ENCODE data around the gene EHBP1.

The EHBP1 gene

GRCh38 chr2:63048367-63049171 lies 343.1 kb downstream of the EHBP1 start:
- DNase-seq (ENCODE audit: low read depth in 1 of 2, low spot score in 1 of 2): no peak

DNA sequence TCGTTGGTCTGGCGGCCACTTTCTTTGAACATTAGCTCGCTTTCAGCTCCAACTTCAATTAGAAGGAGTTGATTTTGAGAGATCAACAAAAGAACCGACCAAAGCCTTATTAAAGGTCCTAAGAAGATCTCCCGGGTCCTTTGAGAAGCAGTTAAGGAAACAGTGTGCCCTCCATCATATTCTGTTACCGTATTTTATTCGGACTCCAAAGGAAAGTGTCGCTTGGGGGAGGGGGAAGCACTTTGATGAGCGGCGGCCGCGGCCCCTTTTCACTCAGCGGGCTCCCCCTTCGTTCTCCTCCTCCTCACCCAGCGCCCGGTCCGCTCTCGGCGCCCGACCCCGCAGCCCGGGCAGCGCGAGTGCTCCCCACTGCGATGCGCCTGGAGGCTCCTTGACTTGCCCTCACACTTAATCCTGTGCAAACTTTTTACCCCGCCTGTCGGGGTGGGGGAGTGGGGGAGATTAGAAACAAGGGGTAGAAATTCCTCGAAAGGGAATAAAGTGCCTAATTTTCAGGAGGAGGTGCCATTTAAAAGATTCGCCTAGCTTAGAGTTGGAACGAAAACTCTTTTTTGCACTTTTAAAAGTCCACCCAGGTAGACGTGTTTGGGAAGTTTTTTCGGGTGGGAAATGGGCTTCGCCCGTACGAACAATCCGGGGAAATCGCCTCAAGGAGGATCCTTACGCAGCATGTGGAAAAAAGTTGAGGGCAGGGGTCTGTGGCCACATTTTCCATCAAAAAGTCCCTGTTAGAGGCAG lies 343.9 kb downstream of the EHBP1 start:
- no peak for DNase-seq (ENCODE audit: low read depth in 1 of 2, low spot score in 1 of 2)

DNA sequence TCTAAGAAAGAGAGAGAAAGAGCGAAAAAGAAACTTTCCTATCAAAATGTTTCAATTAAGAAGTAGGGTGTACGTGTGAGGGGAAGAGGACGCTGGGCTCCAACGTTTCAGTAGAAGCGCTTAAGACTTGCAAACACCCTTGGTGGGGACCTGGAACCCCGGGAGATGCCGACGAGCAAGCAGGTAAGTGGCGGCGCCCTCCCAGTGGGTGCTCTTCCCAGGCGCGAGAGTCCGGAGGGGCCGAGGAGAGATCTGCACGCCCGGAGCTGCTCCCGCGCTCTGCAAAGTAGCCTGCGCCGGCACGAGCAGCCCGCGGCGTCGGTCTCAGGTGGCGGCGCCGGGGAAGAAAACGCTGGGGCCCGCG lies 344.4 kb downstream of the EHBP1 start:
- DNase-seq (ENCODE audit: low read depth in 1 of 2, low spot score in 1 of 2): no peak

GRCh38 chr2:63050334-63051041 lies 345.0 kb downstream of the EHBP1 start, which contains the start of gene OTX1:
TSS of gene OTX1 (plus strand) at chr2:63050830. CDS start at chr2:63052991, 2,161 bp downstream.
- no peak for DNase-seq (ENCODE audit: low read depth in 1 of 2, low spot score in 1 of 2)

DNA sequence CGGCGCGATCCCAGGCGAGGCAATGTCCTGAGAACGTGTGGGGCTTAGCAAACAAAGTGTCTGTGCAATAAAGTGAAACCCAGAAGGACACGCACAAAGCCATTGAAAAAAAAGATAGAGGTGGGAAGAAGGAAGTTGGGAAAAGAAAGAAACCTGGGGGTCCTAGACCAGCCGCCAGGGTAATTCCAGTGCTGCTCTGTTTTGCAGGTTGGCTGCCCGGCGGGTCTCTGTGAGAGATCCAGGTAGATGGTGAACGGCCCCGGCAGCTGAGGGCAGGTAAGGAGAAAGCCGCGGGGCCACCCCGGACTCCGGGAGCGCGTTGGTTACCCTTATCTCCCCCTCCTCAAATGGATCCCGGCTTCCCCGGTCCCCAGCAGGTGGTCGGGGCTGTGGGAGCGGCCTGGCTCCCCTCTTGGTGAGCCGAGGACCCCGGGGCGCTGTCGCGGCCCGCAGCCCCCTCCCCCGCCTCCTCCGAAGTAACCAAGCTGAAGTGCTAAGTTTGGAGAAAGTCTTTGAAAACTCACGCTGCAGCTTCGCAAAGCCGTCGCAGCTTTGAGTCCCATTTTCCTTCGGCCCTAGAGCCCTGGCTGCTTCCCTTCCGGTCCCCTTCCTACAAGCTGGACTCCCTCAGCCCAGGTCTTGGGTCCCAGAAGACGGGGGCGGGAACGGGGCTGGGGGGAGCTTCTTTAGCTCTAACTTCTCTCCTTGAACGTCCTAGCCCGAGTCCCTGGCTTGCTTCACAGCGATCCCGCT lies 345.7 kb downstream of the EHBP1 start:
- no peak for DNase-seq (ENCODE audit: low read depth in 1 of 2, low spot score in 1 of 2)

GRCh38 chr2:63051795-63052333 lies 346.4 kb downstream of the EHBP1 start:
- no peak for DNase-seq (ENCODE audit: low read depth in 1 of 2, low spot score in 1 of 2)

DNA sequence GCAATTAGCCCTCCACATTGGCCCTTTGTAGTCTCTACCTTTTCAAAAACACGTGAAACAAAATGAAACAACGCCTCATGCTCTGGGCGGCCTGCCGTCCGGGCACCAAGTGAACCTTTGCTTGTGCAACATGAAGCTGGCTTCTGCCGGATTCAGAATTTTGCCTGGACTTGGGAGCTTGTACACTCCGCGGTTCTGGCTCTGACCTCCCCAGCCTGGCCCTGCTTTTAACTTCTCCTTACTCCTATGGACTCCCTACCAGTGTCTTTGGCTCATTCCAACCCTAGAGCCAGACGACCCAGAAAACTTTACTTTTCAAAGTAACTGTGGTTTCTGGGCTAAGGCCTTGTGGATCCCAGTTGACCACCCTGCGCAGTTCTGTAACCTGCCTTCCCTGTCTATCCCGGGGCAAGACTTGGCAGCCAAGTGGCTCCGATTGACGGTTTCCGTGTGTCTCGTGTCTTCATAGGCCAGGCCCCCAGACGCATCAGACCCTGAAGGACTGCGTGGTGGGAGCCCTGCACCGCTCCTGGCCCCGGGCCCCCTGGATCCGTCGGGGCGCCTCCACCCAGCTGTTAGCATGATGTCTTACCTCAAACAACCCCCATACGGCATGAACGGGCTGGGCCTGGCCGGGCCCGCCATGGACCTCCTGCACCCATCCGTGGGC lies 347.0 kb downstream of the EHBP1 start:
- DNase-seq (ENCODE audit: low read depth in 1 of 2, low spot score in 1 of 2): no peak

DNA sequence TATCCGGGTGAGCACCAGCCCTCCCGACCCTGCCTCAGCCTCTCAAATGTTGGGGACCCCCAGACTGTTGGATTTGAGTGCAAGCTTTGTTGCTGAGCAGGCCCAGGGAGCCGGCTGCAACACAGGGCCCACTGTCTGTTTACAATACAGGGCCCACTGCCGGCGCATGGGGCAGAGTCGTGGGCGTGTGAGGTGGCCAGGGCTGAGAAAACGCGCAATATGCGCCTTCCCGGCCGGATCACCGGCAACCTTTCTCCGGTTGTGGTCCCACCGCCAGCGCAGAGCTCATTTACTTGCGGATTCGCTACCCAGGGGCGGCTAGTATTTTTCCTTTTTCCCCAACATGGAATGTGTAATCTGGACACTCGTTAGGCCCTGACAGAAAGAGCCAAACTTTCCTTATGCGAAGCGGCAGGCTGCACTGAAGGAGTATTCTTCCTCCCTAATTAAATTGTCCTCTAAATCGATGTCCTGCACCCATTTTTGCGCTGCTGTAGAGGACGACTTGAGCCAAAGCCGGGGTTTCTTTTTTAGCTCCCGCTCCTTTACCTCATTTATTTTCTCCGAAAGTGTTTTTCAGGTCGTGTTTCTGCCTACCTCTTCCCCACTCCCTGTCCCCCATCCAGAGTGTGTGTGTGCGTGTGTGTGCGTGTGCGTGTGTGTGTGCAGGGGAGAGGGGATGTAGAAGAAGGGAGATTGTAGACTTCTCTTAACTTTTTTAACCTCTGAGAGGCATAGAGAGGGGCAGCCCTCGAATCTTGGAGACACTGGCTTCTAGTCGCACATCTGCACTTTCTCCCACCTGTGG lies 347.8 kb downstream of the EHBP1 start:
- DNase-seq (ENCODE audit: low read depth in 1 of 2, low spot score in 1 of 2): no peak

DNA sequence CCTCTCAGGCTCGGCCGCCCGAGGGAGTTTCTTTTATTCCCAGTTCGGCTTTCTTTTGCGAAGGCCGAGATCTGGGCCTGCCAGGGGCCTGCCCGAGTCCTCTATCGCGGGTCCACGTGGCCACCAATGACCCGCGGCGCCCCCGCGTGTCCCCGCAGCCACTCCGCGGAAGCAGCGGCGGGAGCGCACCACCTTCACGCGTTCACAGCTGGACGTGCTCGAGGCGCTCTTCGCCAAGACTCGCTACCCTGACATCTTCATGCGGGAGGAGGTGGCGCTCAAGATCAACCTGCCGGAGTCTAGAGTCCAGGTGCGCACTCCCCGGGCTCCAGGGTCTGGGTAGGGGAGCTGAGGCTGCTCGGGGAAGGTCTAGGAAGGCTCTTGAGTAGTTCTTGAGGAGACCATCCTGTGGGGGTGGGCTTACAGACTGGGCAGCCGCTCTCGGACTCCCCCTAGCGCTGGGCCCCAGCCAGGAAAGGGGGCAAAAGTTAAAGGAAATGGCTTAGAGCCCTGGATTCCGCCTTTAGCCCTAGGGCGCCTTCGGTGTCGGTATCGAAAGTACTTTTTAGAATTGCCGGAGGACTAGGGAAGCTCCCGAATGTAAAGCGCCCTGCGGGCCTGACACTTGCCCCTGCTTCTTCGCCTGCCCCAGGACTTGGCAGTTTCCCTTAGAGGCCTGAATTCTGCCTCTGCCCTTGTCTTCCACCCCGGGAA lies 348.5 kb downstream of the EHBP1 start:
- DNase-seq (ENCODE audit: low read depth in 1 of 2, low spot score in 1 of 2): no peak

GRCh38 chr2:63054841-63055225 lies 349.3 kb downstream of the EHBP1 start:
- DNase-seq (ENCODE audit: low read depth in 1 of 2, low spot score in 1 of 2): no peak

DNA sequence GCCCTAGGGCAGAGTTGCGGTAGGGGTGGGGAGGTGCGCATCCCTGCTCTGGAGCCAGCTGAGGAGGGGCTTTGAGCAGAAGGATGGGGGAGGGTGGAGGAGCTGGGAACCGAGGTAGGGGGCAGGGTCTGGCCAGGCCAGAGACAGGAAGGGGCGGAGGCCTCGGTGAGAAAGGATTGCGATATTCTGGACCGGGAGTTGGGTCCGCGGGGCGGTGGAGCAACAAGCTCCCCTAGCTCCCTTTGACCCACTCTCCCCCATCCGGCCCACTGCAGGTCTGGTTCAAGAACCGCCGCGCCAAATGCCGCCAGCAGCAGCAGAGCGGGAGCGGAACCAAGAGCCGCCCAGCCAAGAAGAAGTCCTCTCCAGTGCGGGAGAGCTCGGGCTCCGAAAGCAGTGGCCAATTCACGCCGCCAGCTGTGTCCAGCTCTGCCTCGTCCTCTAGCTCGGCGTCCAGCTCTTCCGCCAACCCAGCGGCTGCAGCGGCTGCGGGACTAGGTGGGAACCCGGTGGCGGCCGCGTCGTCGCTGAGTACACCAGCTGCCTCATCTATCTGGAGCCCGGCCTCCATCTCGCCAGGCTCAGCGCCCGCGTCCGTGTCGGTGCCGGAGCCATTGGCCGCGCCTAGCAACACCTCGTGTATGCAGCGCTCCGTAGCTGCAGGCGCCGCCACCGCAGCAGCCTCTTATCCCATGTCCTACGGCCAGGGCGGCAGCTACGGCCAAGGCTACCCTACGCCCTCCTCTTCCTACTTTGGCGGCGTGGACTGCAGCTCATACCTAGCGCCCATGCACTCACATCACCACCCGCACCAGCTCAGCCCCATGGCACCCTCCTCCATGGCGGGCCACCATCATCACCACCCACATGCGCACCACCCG lies 350.0 kb downstream of the EHBP1 start:
- no peak for DNase-seq (ENCODE audit: low read depth in 1 of 2, low spot score in 1 of 2)

DNA sequence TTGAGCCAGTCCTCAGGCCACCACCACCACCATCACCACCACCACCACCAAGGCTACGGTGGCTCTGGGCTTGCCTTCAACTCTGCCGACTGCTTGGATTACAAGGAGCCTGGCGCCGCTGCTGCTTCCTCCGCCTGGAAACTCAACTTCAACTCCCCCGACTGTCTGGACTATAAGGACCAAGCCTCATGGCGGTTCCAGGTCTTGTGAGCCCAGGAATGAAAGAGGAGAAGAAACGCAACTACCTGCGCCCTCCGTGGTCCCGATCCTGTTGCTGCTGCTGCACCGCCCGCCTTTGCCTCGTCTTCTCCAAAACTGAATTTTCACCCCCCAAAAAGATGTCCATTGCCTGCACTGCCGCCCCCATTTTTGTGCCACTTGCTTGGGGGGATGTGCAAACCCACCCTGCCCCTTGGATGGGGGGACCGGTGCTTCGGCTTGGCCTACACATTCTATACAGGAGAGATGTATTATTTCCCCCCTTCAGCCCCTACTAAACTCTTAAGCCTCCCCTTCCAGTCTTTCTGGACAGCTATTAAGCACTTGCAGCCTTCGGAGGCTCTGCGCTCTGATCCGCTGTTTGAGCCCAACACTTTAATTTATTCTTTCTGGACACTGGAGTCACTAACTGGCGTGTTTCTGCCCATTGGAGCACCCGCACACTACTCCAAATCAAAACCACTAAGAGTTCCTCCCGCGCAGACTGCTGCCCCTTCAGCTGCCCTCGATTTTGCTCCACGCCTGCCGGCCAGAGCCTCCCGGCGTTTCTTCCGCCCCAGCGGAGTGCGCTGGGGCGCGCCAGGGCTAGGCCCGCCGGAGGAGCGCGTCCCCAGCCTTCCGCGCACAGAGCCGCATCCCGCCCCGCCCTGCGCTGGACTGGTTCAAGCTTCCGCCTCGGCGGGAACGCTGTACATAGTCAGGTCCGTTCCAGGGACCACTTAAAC lies 350.9 kb downstream of the EHBP1 start:
- DNase-seq (ENCODE audit: low read depth in 1 of 2, low spot score in 1 of 2): no peak

DNA sequence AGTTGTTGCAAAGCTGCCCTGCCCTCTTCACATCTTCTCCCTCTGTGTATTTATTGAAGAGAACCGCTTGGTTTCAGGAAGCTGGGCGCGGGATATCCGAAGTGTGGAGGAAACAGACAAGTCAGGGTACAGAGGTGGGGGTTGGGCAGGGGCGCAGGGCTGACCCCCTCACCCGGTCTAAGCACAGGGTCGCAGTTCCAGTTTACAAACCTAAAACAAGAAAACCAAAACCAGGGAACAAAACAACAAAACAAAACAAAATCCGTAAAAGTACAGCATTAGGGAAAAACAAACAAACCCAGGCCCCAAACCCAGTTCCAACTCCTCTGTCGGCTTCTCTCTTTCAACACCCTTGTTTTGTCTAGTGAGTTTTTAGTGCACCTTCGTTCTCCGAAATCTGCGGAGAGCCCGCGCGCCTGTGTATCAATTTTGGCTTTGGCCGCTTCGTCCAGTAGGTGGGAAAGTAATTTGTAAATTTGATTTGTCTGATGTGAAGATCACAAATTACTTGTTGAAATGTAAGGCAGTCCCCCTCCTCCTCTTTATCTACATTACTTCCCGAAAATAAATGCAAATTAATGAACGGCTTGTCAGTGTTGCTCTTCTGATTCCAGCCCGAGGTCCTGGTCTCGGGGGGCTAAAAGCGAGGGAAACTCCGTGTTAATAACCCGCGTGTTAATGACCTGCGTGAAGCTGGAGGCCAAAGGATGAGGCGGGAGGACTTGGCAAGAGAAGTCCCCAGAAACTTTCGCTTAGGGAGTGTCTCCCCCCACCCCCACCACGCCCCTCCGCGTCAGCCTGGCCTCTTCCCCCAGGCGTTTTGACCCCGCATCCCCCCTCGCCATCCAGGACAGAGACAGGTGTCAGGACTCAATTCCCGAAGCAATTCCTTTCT lies 352.0 kb downstream of the EHBP1 start:
- no peak for DNase-seq (ENCODE audit: low read depth in 1 of 2, low spot score in 1 of 2)

DNA sequence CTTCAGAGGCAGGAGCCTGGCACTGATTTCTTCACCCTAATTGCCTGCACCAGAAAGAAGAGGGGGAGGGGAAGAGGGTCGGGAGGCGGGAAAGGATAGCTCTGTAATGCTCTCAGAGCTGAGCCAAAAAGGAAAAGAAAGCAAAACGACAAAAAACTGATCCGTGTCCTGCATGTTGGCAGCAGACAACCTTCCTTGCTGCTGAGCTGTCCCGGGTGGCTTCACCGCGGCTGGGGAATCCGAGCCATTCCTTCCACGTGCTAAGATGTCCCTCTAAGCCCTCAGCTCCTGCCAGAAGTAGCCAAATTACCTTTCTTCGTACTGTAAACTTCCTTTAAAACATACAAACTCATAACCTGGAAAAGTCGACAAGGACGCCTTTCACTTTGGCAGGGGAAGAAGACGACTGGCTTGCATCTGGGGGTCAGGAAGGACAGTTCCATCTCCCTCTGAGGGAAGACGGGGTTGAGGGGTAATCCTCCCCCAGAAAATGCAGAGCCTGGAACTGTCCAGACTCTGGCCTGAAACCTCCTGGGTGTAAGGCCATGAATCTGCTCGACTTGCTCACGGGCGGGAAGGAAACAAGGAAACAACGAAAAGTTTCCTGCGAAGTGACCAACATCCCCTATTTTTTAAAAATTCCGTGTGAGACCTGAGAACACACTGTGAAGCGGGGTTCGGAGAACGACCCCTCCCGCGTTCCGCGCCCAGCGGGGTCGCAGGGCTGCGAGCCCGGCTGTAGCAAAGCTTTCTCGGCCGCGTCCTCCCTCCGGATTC lies 352.8 kb downstream of the EHBP1 start:
- DNase-seq (ENCODE audit: low read depth in 1 of 2, low spot score in 1 of 2): no peak

Measured in stimulated activated CD4-positive, alpha-beta T cell treated with anti-CD3 and anti-CD28 coated beads, Interleukin-15, amount 100 ng/mL, for 1 hour (primary cell).